ENCODE measurements around the gene DUSP2. TPM values are rescaled to one million over a fixed set of nuclear protein-coding genes. Genes with fewer than 3 reads are reported as not detected.

The DUSP2 gene
- total RNA-seq, 2 experiments from 2014 or later, result 311 to 313 TPM

DNA sequence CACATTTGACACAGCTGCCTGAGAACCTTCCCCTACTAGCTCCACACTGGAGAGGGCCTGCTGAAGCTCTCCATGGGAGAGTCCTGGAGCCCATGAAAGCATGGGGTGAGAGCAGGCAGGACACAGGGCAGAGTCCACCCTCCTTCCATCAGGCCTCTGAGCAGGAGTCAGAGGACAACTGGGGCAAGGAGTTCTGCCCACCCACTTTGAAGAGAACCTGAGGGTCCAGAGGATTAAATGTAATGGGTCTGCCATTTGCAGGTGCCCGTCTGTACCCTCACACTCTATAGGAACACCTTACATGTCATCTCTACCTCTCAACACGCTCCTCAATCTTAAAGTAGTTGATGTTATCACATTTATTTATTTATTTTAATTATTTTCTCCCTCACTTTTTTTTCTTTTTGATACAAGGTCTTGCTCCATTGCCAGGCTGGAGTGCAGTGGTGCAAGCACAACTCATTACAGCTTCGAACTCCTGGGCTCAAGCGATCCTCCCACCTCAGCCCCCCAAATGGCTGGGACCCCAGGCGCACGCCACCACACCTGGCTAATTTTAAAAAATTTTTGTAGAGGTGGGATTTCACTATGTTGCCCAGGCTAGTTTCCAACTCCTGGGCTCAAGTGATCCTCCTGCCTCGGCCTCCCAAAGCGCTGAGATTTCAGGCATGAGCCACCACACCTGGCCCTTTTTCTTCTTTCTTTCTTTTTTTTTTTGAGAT is 39.1 kb downstream of the DUSP2 start:
- Mint-ChIP-seq H3K27me3 (no peaks in the 10 kb centered on the region), H3K4me3 (no peak overlapping the region), H3K4me1 (ENCODE audit: low read depth) (no peaks in the 10 kb centered on the region), H3K36me3 (ENCODE audit: low read depth) (no peaks in the 10 kb centered on the region), H3K27ac (no peak overlapping the region), H3K9me3 (peaks cover 9% of the 10 kb centered on the region)
- DNase-seq, result no peak
- TF ChIP-seq CTCF (IDR thresholded peaks at IDR 0.05), result no peak
- ChIA-PET POLR2A (no interaction called here), CTCF (interaction anchor here (1.4 to 1.6 kb wide), 2 partner anchors 11 kb away, joined by 5 read pairs; partner anchors contain the start of gene ADRA2B)
- intact Hi-C loops (cut with micrococcal nuclease), result no loop called here
- ATAC-seq, result no peak

GRCh38 chr2:96105152-96105915 is 39.9 kb downstream of the DUSP2 start:
- H3K9me3 Mint-ChIP-seq, result peaks cover 9% of the 10 kb centered on the region
- POLR2A ChIA-PET, result interaction anchor here (0.5 kb wide), 1 partner anchor 405 kb away, joined by 3 read pairs; no protein-coding TSS in a partner anchor
- no peak for TF ChIP-seq CTCF (IDR thresholded peaks at IDR 0.05)
- H3K36me3 Mint-ChIP-seq (ENCODE audit: low read depth), result no peaks in the 10 kb centered on the region
- CTCF ChIA-PET, result interaction anchor here (1.6 kb wide), 1 partner anchor 12 kb away, joined by 5 read pairs; no protein-coding TSS in a partner anchor
- H3K27me3 Mint-ChIP-seq, result no peaks in the 10 kb centered on the region
- no peaks in the 10 kb centered on the region for H3K4me1 Mint-ChIP-seq (ENCODE audit: low read depth)
- DNase-seq, result no peak
- intact Hi-C loops (cut with micrococcal nuclease), result no loop called here
- ATAC-seq, result no peak
- H3K4me3 Mint-ChIP-seq, result no peak overlapping the region
- no peak overlapping the region for H3K27ac Mint-ChIP-seq

GRCh38 chr2:96104487-96104861 is 40.8 kb downstream of the DUSP2 start:
- Mint-ChIP-seq H3K27ac (no peak overlapping the region), H3K36me3 (ENCODE audit: low read depth) (no peaks in the 10 kb centered on the region), H3K9me3 (peaks cover 9% of the 10 kb centered on the region), H3K4me1 (ENCODE audit: low read depth) (no peaks in the 10 kb centered on the region), H3K27me3 (no peaks in the 10 kb centered on the region), H3K4me3 (no peak overlapping the region)
- intact Hi-C loops (cut with micrococcal nuclease), result no loop called here
- no peak for ATAC-seq
- ChIA-PET POLR2A (no interaction called here), CTCF (interaction anchor here (1.0 kb wide), 1 partner anchor 12 kb away, joined by 3 read pairs; no protein-coding TSS in a partner anchor)
- DNase-seq, result no peak
- TF ChIP-seq CTCF (IDR thresholded peaks at IDR 0.05), result no peak

DNA sequence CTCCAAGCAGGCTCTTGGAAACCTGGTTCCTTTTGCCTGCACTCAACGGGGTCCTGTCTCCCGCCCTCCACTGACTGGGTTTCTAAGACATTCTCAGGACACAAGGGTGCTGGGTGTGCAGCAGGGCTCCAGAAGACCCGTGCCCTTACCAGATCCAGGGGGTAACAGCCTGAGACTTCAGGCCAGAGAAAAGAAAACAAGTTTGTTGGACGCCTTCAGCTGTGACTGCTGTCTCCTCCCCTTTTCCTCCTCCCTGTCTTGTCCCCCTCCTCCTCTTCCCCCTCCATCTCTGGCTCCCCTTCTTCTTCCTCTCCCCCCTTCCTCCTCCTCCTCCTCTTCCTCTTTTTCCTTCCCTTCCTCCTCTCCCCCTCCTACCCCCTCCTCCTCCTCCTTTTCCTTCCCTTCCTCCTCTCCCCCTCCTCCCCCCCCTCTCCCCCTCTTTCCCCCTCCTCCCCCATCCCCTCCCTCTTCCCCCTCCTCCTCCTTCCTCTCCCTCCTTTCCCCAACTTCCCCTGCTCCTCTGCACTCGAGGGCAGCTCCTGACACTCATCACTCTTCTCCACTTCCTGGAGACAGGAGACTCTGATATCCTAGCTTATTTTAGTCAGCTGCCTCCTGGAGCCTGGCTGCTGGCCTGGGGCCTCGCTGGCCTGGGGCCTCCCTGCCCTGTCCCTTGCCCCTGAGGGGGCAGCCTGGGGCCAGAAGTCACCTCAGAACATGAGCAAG is 41.3 kb downstream of the DUSP2 start:
- intact Hi-C loops (cut with micrococcal nuclease), result no loop called here
- Mint-ChIP-seq H3K4me3 (no peak overlapping the region), H3K36me3 (ENCODE audit: low read depth) (no peaks in the 10 kb centered on the region), H3K27me3 (no peaks in the 10 kb centered on the region), H3K9me3 (peaks cover 9% of the 10 kb centered on the region), H3K27ac (no peak overlapping the region), H3K4me1 (ENCODE audit: low read depth) (no peaks in the 10 kb centered on the region)
- TF ChIP-seq CTCF (IDR thresholded peaks at IDR 0.05), result no peak
- CTCF ChIA-PET, result interaction anchor here (1.0 kb wide), 1 partner anchor 13 kb away, joined by 3 read pairs; no protein-coding TSS in a partner anchor
- no peak for ATAC-seq
- no peak for DNase-seq
- POLR2A ChIA-PET, result no interaction called here

Data from activated CD8-positive, alpha-beta T cell treated with anti-CD3 and anti-CD28 coated beads for 36 hours (primary cell).